ENCODE measurements around the gene CRADD.

- TF ChIP-seq, protein P1, sequence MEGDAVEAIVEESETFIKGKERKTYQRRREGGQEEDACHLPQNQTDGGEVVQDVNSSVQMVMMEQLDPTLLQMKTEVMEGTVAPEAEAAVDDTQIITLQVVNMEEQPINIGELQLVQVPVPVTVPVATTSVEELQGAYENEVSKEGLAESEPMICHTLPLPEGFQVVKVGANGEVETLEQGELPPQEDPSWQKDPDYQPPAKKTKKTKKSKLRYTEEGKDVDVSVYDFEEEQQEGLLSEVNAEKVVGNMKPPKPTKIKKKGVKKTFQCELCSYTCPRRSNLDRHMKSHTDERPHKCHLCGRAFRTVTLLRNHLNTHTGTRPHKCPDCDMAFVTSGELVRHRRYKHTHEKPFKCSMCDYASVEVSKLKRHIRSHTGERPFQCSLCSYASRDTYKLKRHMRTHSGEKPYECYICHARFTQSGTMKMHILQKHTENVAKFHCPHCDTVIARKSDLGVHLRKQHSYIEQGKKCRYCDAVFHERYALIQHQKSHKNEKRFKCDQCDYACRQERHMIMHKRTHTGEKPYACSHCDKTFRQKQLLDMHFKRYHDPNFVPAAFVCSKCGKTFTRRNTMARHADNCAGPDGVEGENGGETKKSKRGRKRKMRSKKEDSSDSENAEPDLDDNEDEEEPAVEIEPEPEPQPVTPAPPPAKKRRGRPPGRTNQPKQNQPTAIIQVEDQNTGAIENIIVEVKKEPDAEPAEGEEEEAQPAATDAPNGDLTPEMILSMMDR (IDR thresholded peaks at IDR 0.05) = no peak
- no peak for TF ChIP-seq POLR2A (IDR thresholded peaks at IDR 0.05)
Observed at GRCh38 chr12:93875157-93875556, 198.0 kb downstream of the CRADD start.

All from suprapubic skin (tissue), 3 donors.